Keratinocyte (primary cell): ENCODE measurements around the gene ABL2.

Experiments used
- EZH2 ChIP-seq: IDR thresholded peaks from one replicate; pipeline ENCODE4 v1.6.1; 2012; ENCODE audit warnings: inconsistent platforms, mild to moderate bottlenecking, low read length, moderate library complexity
- TF ChIP-seq, protein P1 (sequence below), 3 experiments: IDR thresholded peaks in 1 of 3; conservative IDR thresholded peaks in 1 of 3; optimal IDR thresholded peaks in 1 of 3; 2 replicates in 2 of 3; 3 replicates in 1 of 3; pipeline versions ENCODE3 to v1.5.1; 2011; ENCODE audit warnings: low read length in 3 of 3, mild to moderate bottlenecking in 3 of 3, moderate library complexity in 2 of 3, control low read depth in 1 of 3, inconsistent platforms in 1 of 3; ENCODE audit not compliant: insufficient read depth in 2 of 3; ENCODE audit errors: extremely low read depth in 1 of 3

- TF ChIP-seq, protein P1, sequence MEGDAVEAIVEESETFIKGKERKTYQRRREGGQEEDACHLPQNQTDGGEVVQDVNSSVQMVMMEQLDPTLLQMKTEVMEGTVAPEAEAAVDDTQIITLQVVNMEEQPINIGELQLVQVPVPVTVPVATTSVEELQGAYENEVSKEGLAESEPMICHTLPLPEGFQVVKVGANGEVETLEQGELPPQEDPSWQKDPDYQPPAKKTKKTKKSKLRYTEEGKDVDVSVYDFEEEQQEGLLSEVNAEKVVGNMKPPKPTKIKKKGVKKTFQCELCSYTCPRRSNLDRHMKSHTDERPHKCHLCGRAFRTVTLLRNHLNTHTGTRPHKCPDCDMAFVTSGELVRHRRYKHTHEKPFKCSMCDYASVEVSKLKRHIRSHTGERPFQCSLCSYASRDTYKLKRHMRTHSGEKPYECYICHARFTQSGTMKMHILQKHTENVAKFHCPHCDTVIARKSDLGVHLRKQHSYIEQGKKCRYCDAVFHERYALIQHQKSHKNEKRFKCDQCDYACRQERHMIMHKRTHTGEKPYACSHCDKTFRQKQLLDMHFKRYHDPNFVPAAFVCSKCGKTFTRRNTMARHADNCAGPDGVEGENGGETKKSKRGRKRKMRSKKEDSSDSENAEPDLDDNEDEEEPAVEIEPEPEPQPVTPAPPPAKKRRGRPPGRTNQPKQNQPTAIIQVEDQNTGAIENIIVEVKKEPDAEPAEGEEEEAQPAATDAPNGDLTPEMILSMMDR (optimal IDR thresholded peaks at IDR 0.05 in 1 of 3, IDR thresholded peaks at IDR 0.05 in 1 of 3, conservative IDR thresholded peaks at IDR 0.05 in 1 of 3; ENCODE audit: extremely low read depth in 1 of 3, insufficient read depth in 2 of 3, low read length in 3 of 3), result no peak
- TF ChIP-seq EZH2, result no peak
These were observed 23.1 kb upstream of the ABL2 start for GRCh38 chr1:179252606-179253005.
